GM23248 (cell line): ENCODE data around the gene KRT84. TPM values are rescaled to one million over a fixed set of nuclear protein-coding genes. Genes with fewer than 3 reads are reported as not detected.
A peak's percentile ranks its signal among the peaks of the same experiment; 100 is the strongest.

ENCODE experiments used
- DNase-seq: peaks from one replicate; pipeline ENCODE4 v3.0.0-alpha.2; 2015
- H2AFZ ChIP-seq: fragments of 200-600 bp; sonication (generic); 2 replicates; pipeline ENCODE4 v1.6.1; 2016; ENCODE audit warnings: antibody characterized with exemption
- H3F3A ChIP-seq: fragments of 200-600 bp; sonication (generic); 2 replicates; pipeline ENCODE4 v1.6.1; 2016; ENCODE audit warnings: mild to moderate bottlenecking, antibody characterized with exemption, mixed run types; ENCODE audit not compliant: insufficient read depth
- H3K27ac ChIP-seq: fragments of 200-600 bp; sonication (generic); 2 replicates; pipeline ENCODE4 v1.5.1; 2016; ENCODE audit warnings: mild to moderate bottlenecking
- H3K27me3 ChIP-seq: fragments of 200-600 bp; sonication (generic); replicated peaks from 2 replicates; pipeline ENCODE4 v1.6.1; 2016; ENCODE audit warnings: mild to moderate bottlenecking; ENCODE audit not compliant: insufficient read depth
- H3K36me3 ChIP-seq: fragments of 200-600 bp; sonication (generic); 2 replicates; pipeline ENCODE4 v1.6.1; 2016; ENCODE audit warnings: low read depth, mild to moderate bottlenecking
- H3K4me1 ChIP-seq: fragments of 200-600 bp; sonication (generic); 2 replicates; pipeline ENCODE4 v1.6.1; 2016; ENCODE audit warnings: mild to moderate bottlenecking; ENCODE audit not compliant: insufficient read depth
- H3K4me2 ChIP-seq: fragments of 200-600 bp; sonication (generic); one replicate; pipeline ENCODE4 v1.6.1; 2016; ENCODE audit warnings: mild to moderate bottlenecking; ENCODE audit not compliant: unreplicated experiment
- H3K4me3 ChIP-seq: fragments of 200-600 bp; sonication (generic); 2 replicates; pipeline ENCODE4 v1.5.1; 2016; ENCODE audit warnings: mild to moderate bottlenecking
- H3K79me2 ChIP-seq: fragments of 200-600 bp; sonication (generic); 2 replicates; pipeline ENCODE4 v1.6.1; 2016; ENCODE audit warnings: mild to moderate bottlenecking; ENCODE audit not compliant: insufficient read depth
- H3K9ac ChIP-seq: fragments of 200-600 bp; sonication (generic); 2 replicates; pipeline ENCODE4 v1.6.1; 2016; ENCODE audit warnings: mild to moderate bottlenecking
- H3K9me2 ChIP-seq: fragments of 200-600 bp; sonication (generic); 2 replicates; pipeline ENCODE4 v1.6.1; 2016; ENCODE audit warnings: mixed run types, mild to moderate bottlenecking, moderate library complexity; ENCODE audit not compliant: insufficient read depth
- H3K9me3 ChIP-seq: fragments of 200-600 bp; sonication (generic); one replicate; pipeline ENCODE4 v1.6.1; 2017; ENCODE audit warnings: low read depth
- H4K20me1 ChIP-seq: fragments of 200-600 bp; sonication (generic); 2 replicates; pipeline ENCODE4 v1.6.0; 2016; ENCODE audit not compliant: insufficient read depth
- EZH2 ChIP-seq: fragments of 200-600 bp; sonication (generic); IDR thresholded peaks from 2 replicates; pipeline ENCODE4 v1.6.1; 2018; ENCODE audit warnings: antibody characterized with exemption, mild to moderate bottlenecking; ENCODE audit not compliant: insufficient read depth, poor library complexity, severe bottlenecking
- EZH2phosphoT487 ChIP-seq: fragments of 200-600 bp; sonication (generic); IDR thresholded peaks from 2 replicates; pipeline ENCODE4 v1.6.1; 2018; ENCODE audit warnings: antibody characterized with exemption, moderate library complexity, mild to moderate bottlenecking, low read depth; ENCODE audit not compliant: insufficient read depth
- WGBS, 2 experiments: methylation state at CpG; one replicate each; pipeline ENCODE4 v1.1.6; 2015 to 2017; ENCODE audit warnings: low lambda C conversion rate in 2 of 2, low coverage in 1 of 2; ENCODE audit errors: missing lambda C conversion rate in 2 of 2; 5-methylcytosine and 5-hydroxymethylcytosine counted together
- in situ Hi-C: fragments of 300-500 bp; cut with MboI; formaldehyde crosslinking; loops from 2 replicates; pipeline ENCODE4 v1.15.0; 2020
- polyA plus RNA-seq: library from polyadenylated mRNA; unstranded; fragments of >200 nt; fragmentation: Nextera tagmentation; extraction: Ambion mirVana; gene quantifications from 2 replicates; pipeline ENCODE4 v1.2.1, GENCODE V29; 2016
- total RNA-seq: library from RNA; depleted of rRNA; stranded (reverse); fragments of >200 nt; shearing (Covaris generic); gene quantifications from 2 replicates; pipeline ENCODE4 v1.2.3, GENCODE V29; 2014

Gene KRT84
- total and polyA plus RNA-seq, 2 experiments from 2014 or later, result not detected

GRCh38 chr12:52417740-52418139, 32.3 kb upstream of the KRT84 start:
- WGBS, 2 experiments, result 73 to 81% methylated on average over 2 of the region's 2 CpGs
- Histone ChIP-seq H3F3A (no peaks in the 10 kb centered on the region), H2AFZ (no peak overlapping the region), H3K36me3 (no peaks in the 10 kb centered on the region), H3K9me3 (no peaks in the 10 kb centered on the region), H3K9ac (no peak overlapping the region), H3K79me2 (no peaks in the 10 kb centered on the region), H3K27ac (no peak overlapping the region), H3K27me3 (no peaks in the 10 kb centered on the region), H3K9me2 (no peaks in the 10 kb centered on the region), H3K4me1 (no peaks in the 10 kb centered on the region), H3K4me2 (no peak overlapping the region), H4K20me1 (no peaks in the 10 kb centered on the region), H3K4me3 (no peak overlapping the region)
- no peak for DNase-seq
- in situ Hi-C loops, result no loop called here
- TF ChIP-seq EZH2phosphoT487 (no peak), EZH2 (no peak)

GRCh38 chr12:52416795-52417194, 31.3 kb upstream of the KRT84 start:
- DNase-seq, result no peak
- no peak overlapping the region for H3K9ac ChIP-seq
- H3K27me3 ChIP-seq, result no peaks in the 10 kb centered on the region
- H3K27ac ChIP-seq, result no peak overlapping the region
- no peaks in the 10 kb centered on the region for H4K20me1 ChIP-seq
- no peak overlapping the region for H3K4me2 ChIP-seq
- H3K9me3 ChIP-seq, result no peaks in the 10 kb centered on the region
- in situ Hi-C loops, result no loop called here
- no peaks in the 10 kb centered on the region for H3K4me1 ChIP-seq
- no peak for TF ChIP-seq EZH2phosphoT487
- no peak for TF ChIP-seq EZH2
- no peaks in the 10 kb centered on the region for H3K9me2 ChIP-seq
- H3K36me3 ChIP-seq, result no peaks in the 10 kb centered on the region
- no peaks in the 10 kb centered on the region for H3F3A ChIP-seq
- H3K79me2 ChIP-seq, result no peaks in the 10 kb centered on the region
- WGBS, 2 experiments, result 74 to 85% methylated on average over 1 of the region's 1 CpG
- H2AFZ ChIP-seq, result no peak overlapping the region
- no peak overlapping the region for H3K4me3 ChIP-seq

GRCh38 chr12:52415870-52416750, 30.7 kb upstream of the KRT84 start:
- no peak overlapping the region for H3K4me3 ChIP-seq
- in situ Hi-C loops, result no loop called here
- TF ChIP-seq EZH2 (no peak), EZH2phosphoT487 (no peak)
- H3K36me3 ChIP-seq, result no peaks in the 10 kb centered on the region
- H3F3A ChIP-seq, result no peaks in the 10 kb centered on the region
- no peaks in the 10 kb centered on the region for H3K9me2 ChIP-seq
- no peak overlapping the region for H3K9ac ChIP-seq
- no peaks in the 10 kb centered on the region for H3K27me3 ChIP-seq
- no peak overlapping the region for H2AFZ ChIP-seq
- H3K9me3 ChIP-seq, result no peaks in the 10 kb centered on the region
- no peak overlapping the region for H3K27ac ChIP-seq
- WGBS, 2 experiments, result 51% methylated on average over 10 of the region's 10 CpGs
- H3K4me1 ChIP-seq, result no peaks in the 10 kb centered on the region
- no peaks in the 10 kb centered on the region for H4K20me1 ChIP-seq
- peak; percentile 85 for DNase-seq
- no peaks in the 10 kb centered on the region for H3K79me2 ChIP-seq
- no peak overlapping the region for H3K4me2 ChIP-seq

DNA sequence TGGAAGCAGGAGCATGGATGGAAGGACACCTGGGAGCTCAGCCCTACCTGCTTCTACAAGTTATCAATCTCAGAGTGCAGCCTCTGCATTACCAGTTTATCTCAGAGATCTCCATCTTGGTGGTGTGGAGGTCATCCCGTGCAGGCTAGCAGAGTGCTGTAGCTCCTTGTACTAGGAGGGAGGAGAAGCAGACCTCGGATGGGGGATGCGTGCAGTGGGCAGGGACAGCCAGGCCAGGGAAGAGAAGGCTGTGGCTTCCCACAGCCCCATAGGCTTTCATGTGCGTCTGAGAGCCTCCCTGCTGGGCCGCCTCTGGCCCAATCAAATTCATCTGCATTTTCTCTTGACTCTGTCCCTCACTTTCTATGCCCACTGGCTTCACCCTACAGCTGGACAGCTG, 29.5 kb upstream of the KRT84 start:
- Histone ChIP-seq H3K27ac (no peak overlapping the region), H2AFZ (no peak overlapping the region), H3K9me2 (no peaks in the 10 kb centered on the region), H3K4me1 (no peaks in the 10 kb centered on the region), H3K4me2 (no peak overlapping the region), H4K20me1 (no peaks in the 10 kb centered on the region), H3F3A (no peaks in the 10 kb centered on the region), H3K4me3 (no peak overlapping the region), H3K9me3 (no peaks in the 10 kb centered on the region), H3K27me3 (no peaks in the 10 kb centered on the region), H3K36me3 (no peaks in the 10 kb centered on the region), H3K79me2 (no peaks in the 10 kb centered on the region), H3K9ac (no peak overlapping the region)
- TF ChIP-seq EZH2, result no peak
- in situ Hi-C loops, result no loop called here
- WGBS, 2 experiments, result 86 to 89% methylated on average over 5 of the region's 5 CpGs
- DNase-seq, result no peak
